NCI-H2227 (cell line): ENCODE results near the gene CTU2.

ENCODE experiments used
- DNase-seq: peaks from one replicate; lab custom pipeline; 2025; ENCODE audit not compliant: unreplicated experiment; lab: John Stamatoyannopoulos, UW

CTU2 gene

DNA sequence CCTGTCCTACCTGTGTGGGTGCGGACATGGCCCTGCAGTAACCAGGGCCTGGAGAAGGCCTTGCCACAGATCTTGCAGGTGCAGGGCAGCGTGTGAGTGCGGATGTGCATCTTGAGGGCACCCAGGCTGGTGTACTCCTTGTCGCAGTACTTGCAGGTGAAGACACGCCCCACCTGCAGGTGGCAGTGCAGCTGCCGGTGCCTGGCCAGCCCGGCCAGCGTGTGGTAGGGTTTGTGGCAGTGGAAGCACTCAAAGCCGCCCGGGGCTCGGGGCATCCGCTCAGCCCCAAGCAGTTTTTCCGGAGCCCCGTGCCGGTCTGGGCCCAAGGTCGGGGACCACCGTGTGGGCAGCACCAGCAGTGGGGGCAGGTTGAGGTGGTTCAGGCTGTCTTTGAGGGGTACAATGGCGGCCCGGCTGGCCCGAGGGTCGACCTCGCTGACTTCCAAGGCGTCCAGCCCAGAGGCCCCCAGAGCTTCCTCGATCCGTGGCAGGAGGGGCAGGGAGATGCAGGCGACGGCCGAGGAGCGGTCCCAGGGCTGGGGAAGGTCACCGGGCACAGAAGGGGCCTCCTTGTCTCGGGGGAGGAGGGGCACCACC lies 25.1 kb upstream of the CTU2 start:
- DNase-seq = no peak

DNA sequence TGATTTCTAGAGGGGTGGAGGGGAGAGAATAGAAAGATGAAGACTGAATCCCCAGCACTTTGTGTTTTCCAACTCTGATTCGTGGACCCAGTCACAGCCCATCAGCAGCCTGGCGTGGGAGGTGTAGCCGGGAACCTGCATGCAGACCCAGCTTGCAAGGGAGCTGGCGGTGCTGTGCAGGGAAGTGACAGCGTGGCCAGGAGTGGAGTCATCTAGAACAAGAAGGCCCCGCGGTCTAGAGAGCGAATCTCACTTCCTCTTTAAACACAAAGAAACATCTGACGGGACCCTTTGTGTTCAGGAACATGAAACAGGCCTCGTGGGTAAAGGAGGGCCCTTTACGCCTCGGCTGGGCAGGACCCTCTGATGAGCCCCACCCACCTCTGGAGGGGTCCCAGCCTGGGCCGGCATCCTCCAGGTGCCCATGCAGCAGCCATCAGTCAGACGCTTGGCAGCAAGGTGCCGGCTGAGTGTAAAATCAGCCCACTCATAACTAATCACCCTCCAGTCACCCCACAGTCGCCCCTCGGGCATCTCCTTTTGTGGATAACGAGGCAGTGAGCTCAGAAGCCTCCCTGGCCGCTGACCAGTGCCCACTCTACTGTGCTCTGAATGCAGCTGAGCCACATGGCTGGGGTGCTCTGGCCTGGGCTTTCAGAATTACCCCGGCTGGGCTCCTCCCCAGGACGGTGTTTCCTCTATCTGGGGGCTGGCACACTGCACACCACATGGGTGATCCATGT lies 24.4 kb upstream of the CTU2 start:
- no peak for DNase-seq

GRCh38 chr16:88684569-88685155 lies 21.6 kb upstream of the CTU2 start:
- DNase-seq = no peak

DNA sequence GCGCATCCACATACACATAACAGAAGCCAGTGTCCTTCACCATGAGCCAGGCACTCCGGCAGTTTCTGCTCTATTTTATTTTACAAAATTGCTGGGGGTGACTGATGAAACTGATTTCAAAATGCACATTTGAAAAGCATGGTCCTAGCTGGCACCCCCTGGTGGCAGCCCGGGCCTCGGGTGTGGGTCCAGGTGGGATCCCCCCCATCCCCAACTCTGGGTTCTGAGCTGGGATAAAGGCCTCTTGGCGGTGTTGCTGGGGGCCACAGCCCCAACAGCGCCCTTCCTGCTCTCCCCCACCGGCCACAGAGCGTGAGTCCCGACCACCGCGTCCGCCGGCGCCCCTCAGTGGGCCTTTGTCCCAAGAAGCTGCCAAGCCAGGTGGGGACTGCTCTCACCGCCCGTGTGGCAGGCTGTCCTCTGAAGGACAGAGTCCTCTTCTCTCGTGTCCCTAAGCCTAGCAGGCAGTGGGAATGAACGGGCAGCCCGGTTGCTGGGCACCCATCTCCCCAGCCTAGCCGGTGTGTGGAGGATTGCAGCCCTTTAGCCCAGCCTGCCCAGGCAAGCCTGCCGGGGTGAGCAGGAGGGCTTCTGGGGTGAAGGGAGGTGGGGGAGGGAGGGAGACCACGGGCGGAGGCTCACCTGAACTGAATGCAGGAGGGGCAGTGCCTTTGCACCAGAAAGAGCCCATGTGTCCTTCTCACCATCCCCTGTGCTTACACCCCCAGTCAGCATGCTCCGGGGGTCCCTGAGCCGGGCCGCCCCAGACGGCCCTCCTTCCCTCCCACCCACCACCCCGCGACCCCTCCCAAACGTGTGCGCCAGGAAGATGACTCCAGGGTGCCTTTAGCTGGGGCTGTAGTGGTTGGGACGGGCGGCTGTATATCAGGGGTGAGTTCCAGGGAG lies 20.9 kb upstream of the CTU2 start:
- DNase-seq = no peak

DNA sequence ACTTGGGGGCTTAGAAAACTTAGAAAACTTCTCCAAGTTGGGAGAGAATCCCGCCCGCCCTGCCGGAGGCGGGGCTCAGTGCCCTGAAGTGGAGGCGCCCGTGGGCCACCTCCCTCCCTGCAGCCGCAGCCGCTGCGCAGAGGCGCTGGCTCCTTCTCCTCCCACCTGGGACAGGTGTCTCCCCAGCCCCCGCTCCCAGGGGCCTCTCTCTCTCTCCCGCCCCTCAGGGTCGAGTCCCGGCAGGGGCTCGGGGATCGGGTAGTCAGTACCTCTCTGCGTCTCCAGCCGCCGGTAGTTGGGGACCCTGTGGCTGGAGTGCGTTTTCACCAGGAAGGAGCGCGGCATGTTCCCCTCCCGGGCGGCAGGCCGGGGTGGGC lies 20.3 kb upstream of the CTU2 start:
- no peak for DNase-seq

GRCh38 chr16:88686439-88687253 lies 19.7 kb upstream of the CTU2 start, which contains the start of gene SNAI3:
TSS of gene SNAI3 (minus strand) at chr16:88686507. CDS start at chr16:88686406, 101 bp downstream.
- peak; percentile 82 for DNase-seq

DNA sequence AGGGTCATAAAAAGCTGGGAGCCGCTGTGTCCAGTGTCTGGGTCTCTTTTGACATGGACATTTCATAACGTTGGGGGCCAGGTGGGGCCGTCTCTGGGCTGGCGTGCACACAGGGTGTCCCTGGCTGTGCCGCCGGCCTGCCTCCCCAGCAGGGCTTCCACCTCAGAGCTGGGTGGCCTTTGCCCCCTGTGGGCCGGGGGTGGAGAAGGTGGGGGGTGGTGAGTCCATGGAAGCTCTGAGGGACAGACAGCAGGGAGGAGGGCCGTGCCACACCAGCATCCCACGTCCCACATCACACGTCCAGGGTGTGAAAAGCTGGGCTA lies 19.1 kb upstream of the CTU2 start:
- DNase-seq = no peak

GRCh38 chr16:88687676-88688012 lies 18.7 kb upstream of the CTU2 start:
- no peak for DNase-seq

- DNase-seq = no peak
These were observed 18.1 kb upstream of the CTU2 start for GRCh38 chr16:88688013-88688778.

- DNase-seq = no peak
These were observed 15.8 kb upstream of the CTU2 start for GRCh38 chr16:88690341-88691128.

DNA sequence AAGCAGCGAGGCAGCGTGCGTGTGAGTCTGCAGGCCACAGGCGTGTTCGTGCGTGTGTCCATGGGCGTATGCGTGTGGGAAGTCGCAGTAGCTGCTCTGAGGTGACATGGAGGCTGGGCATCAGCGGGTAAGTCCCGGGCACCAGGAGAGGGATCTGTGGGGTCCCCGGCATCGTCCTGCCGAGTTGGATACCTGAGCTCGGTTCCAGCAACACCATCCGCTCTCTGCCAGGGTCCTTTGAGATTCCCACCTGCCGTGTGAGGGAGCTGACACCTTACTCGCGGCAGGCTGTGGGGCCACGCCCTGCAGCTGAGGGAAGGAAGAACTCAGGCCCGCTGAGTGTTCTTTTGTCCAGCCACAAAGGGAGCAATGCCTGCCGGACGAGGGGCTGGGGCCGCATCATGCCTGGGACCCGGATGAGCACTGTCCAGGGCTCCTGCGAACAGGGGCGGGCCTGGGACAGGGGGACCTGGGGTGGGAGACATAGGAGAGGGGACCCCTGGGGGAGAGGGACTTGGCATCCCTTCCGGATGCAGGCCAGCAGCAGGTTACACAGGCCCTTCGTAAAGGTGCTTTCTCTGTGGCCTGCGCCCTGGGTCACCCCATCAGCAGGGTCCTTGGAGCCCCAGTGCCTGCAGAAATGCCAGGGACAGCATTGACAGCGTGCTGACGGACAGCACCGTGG lies 15.0 kb upstream of the CTU2 start:
- no peak for DNase-seq

GRCh38 chr16:88691924-88692560 lies 14.3 kb upstream of the CTU2 start:
- DNase-seq = no peak

GRCh38 chr16:88692861-88693260 lies 13.4 kb upstream of the CTU2 start:
- DNase-seq = no peak

- DNase-seq = no peak
These were observed 12.7 kb upstream of the CTU2 start for GRCh38 chr16:88693420-88694177.

GRCh38 chr16:88694221-88695087 lies 11.8 kb upstream of the CTU2 start:
- DNase-seq = no peak

DNA sequence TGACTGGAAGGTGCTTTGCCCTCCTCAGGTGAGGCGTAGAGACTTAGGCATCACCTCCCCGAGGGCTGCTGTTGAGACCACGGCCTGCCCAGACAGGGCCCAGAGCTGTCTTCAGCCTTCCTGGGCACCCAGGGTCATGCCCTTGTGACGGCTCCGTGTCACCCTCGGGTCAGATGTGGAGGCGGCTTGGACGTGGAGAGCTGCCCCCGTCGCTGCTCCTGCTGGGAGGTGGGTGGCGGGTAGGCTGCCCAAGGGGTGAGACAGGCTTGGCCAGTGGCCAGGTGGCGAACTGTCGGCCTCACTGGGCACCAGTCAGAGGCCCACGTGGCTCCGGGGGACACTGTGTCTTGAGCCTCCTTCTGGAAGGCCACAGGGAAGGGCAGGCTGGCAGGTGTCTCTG lies 11.1 kb upstream of the CTU2 start:
- no peak for DNase-seq

GRCh38 chr16:88695753-88696152 lies 10.6 kb upstream of the CTU2 start:
- DNase-seq = no peak
